Measurements from ENCODE around the gene PPP2R2C.

DNA sequence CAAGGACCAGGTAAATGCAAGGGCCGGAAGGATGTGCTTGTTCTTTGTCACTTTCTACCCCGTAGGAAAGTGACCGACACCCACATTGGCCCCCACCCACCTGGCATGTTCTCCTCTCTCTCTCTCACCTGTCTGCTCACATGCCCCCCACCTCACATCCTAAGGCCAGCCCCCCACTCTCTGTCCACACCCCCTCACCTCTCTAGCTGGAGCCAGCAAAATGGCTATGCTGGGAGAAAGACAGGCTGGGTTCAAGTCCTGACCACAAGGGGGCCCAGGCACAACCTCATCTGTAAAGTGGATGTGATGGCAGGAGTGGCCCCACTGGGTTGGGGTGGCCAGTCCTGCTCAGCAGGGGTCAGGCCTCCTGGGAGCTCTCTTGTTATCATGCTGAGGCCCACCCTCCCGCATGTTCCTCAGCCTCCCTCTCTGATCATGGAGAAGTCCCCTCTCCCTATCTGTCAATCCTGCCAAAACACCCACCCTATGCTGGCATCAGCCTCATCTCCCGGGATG is 1.7 kb upstream of the PPP2R2C start:
- TF ChIP-seq MAFK (IDR thresholded peaks at IDR 0.05; ENCODE audit: low read depth, low read length): no peak
- TF ChIP-seq FOS (IDR thresholded peaks at IDR 0.05; ENCODE audit: low read depth, low read length): no peak
- TF ChIP-seq, protein P1, sequence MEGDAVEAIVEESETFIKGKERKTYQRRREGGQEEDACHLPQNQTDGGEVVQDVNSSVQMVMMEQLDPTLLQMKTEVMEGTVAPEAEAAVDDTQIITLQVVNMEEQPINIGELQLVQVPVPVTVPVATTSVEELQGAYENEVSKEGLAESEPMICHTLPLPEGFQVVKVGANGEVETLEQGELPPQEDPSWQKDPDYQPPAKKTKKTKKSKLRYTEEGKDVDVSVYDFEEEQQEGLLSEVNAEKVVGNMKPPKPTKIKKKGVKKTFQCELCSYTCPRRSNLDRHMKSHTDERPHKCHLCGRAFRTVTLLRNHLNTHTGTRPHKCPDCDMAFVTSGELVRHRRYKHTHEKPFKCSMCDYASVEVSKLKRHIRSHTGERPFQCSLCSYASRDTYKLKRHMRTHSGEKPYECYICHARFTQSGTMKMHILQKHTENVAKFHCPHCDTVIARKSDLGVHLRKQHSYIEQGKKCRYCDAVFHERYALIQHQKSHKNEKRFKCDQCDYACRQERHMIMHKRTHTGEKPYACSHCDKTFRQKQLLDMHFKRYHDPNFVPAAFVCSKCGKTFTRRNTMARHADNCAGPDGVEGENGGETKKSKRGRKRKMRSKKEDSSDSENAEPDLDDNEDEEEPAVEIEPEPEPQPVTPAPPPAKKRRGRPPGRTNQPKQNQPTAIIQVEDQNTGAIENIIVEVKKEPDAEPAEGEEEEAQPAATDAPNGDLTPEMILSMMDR (conservative IDR thresholded peaks at IDR 0.05; ENCODE audit: low read depth, low read length): 0 out of 2 replicates have a peak, but pooled peaks have one; percentile 9
- TF ChIP-seq RAD21 (IDR thresholded peaks at IDR 0.05; ENCODE audit: low read length): no peak
- TF ChIP-seq CEBPB (IDR thresholded peaks at IDR 0.05; ENCODE audit: low read depth, low read length): no peak
- no peak for TF ChIP-seq BHLHE40 (IDR thresholded peaks at IDR 0.05; ENCODE audit: low read depth, low read length)
- no peak for TF ChIP-seq POLR2A (IDR thresholded peaks at IDR 0.05; ENCODE audit: low read depth, low read length)
- TF ChIP-seq RCOR1 (IDR thresholded peaks at IDR 0.05; ENCODE audit: insufficient replicate concordance, low read length): no peak
- TF ChIP-seq RFX5 (IDR thresholded peaks at IDR 0.05; ENCODE audit: low read depth, low read length): no peak
- TF ChIP-seq, protein P2, sequence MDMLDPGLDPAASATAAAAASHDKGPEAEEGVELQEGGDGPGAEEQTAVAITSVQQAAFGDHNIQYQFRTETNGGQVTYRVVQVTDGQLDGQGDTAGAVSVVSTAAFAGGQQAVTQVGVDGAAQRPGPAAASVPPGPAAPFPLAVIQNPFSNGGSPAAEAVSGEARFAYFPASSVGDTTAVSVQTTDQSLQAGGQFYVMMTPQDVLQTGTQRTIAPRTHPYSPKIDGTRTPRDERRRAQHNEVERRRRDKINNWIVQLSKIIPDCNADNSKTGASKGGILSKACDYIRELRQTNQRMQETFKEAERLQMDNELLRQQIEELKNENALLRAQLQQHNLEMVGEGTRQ (IDR thresholded peaks at IDR 0.05; ENCODE audit: low read depth, low read length): no peak
- no peak for TF ChIP-seq SMC3 (IDR thresholded peaks at IDR 0.05; ENCODE audit: low read depth, low read length)
- TF ChIP-seq, protein P3, sequence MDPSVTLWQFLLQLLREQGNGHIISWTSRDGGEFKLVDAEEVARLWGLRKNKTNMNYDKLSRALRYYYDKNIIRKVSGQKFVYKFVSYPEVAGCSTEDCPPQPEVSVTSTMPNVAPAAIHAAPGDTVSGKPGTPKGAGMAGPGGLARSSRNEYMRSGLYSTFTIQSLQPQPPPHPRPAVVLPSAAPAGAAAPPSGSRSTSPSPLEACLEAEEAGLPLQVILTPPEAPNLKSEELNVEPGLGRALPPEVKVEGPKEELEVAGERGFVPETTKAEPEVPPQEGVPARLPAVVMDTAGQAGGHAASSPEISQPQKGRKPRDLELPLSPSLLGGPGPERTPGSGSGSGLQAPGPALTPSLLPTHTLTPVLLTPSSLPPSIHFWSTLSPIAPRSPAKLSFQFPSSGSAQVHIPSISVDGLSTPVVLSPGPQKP (IDR thresholded peaks at IDR 0.05; ENCODE audit: borderline replicate concordance, low read depth, low read length): no peak

Measured in IMR-90 (cell line).